Neural cell (in vitro differentiated cells): ENCODE data around the gene C4B. TPM values are rescaled to one million over a fixed set of nuclear protein-coding genes. Genes with fewer than 3 reads are reported as not detected.

ENCODE experiments used
- H2AFZ ChIP-seq: fragments of 200-600, 300-800 bp; sonication (generic), shearing (Covaris generic); 2 replicates; pipeline ENCODE4 v1.6.0; 2014; ENCODE audit warnings: low read depth, mild to moderate bottlenecking, antibody characterized with exemption, low read length, moderate library complexity
- H3F3A ChIP-seq: fragments of 200-600 bp; shearing (Covaris generic); 2 replicates; pipeline ENCODE4 v1.6.1; 2016; ENCODE audit warnings: mild to moderate bottlenecking, moderate library complexity, mixed read lengths, antibody characterized with exemption, low read length; ENCODE audit not compliant: insufficient read depth, poor library complexity, severe bottlenecking
- H3K27ac ChIP-seq: fragments of 200-600, 300-800 bp; sonication (generic), shearing (Covaris generic); 2 replicates; pipeline ENCODE4 v1.5.1; 2014; ENCODE audit warnings: mild to moderate bottlenecking, low read length, moderate library complexity
- H3K27me3 ChIP-seq: fragments of 300-800, 200-600 bp; sonication (generic), shearing (Covaris generic); 2 replicates; pipeline ENCODE4 v1.6.0; 2014; ENCODE audit warnings: mild to moderate bottlenecking, low read depth, low read length, moderate library complexity; ENCODE audit not compliant: insufficient read depth
- H3K36me3 ChIP-seq: fragments of 300-800, 200-600 bp; sonication (generic), shearing (Covaris generic); 2 replicates; pipeline ENCODE4 v1.5.1; 2014; ENCODE audit warnings: mild to moderate bottlenecking, antibody characterized with exemption, low read length, moderate library complexity; ENCODE audit not compliant: insufficient read depth
- H3K4me2 ChIP-seq: fragments of 300-800, 200-600 bp; sonication (generic), shearing (Covaris generic); 2 replicates; pipeline ENCODE4 v1.6.0; 2014; ENCODE audit warnings: mild to moderate bottlenecking, low read length
- H3K4me3 ChIP-seq: fragments of 300-800, 200-600 bp; sonication (generic), shearing (Covaris generic); 2 replicates; pipeline ENCODE4 v1.5.1; 2014; ENCODE audit warnings: mild to moderate bottlenecking, low read length, moderate library complexity
- H3K79me2 ChIP-seq: fragments of 200-600 bp; shearing (Covaris generic); replicated peaks from 2 replicates; pipeline ENCODE4 v1.6.0; 2014; ENCODE audit warnings: mild to moderate bottlenecking, low read length, moderate library complexity; ENCODE audit not compliant: insufficient read depth
- H3K9ac ChIP-seq: fragments of 300-800, 200-600 bp; sonication (generic), shearing (Covaris generic); 2 replicates; pipeline ENCODE4 v1.6.1; 2016; ENCODE audit warnings: mild to moderate bottlenecking, low read length, mixed read lengths
- H3K9me2 ChIP-seq: fragments of 200-600 bp; shearing (Covaris generic); 2 replicates; pipeline ENCODE4 v1.6.1; 2016; ENCODE audit warnings: mild to moderate bottlenecking, low read length, mixed read lengths; ENCODE audit not compliant: insufficient read depth
- H3K9me3 ChIP-seq: fragments of 200-600, 300-800 bp; sonication (generic), shearing (Covaris generic); 2 replicates; pipeline ENCODE4 v1.6.1; 2016; ENCODE audit warnings: mild to moderate bottlenecking, mixed run types, low read length, moderate library complexity, mixed read lengths
- H4K20me1 ChIP-seq: fragments of 200-600 bp; shearing (Covaris generic); 2 replicates; pipeline ENCODE4 v1.6.1; 2016; ENCODE audit warnings: mild to moderate bottlenecking, mixed run types; ENCODE audit not compliant: insufficient read depth
- EP300 ChIP-seq: fragments of 450-650 bp; conservative IDR thresholded peaks from 2 replicates; pipeline ENCODE4 v1.6.1; 2014; ENCODE audit warnings: antibody characterized with exemption, mild to moderate bottlenecking, moderate library complexity; ENCODE audit not compliant: poor library complexity, severe bottlenecking
- EZH2 ChIP-seq: fragments of 200-600, 300-800 bp; shearing (Covaris generic), sonication (generic); IDR thresholded peaks from 2 replicates; pipeline ENCODE4 v1.6.1; 2014; ENCODE audit warnings: antibody characterized with exemption, low read length, borderline replicate concordance, mild to moderate bottlenecking; ENCODE audit not compliant: insufficient read depth, poor library complexity, severe bottlenecking
- MXI1 ChIP-seq: fragments of 450-650 bp; conservative IDR thresholded peaks from 2 replicates; pipeline ENCODE4 v1.6.1; 2014; ENCODE audit warnings: antibody characterized with exemption, mild to moderate bottlenecking; ENCODE audit not compliant: poor library complexity, severe bottlenecking
- POLR2AphosphoS5 ChIP-seq: IDR thresholded peaks from 2 replicates; pipeline ENCODE4 v1.6.1; 2012
- RAD21 ChIP-seq: fragments of 450-650 bp; conservative IDR thresholded peaks from 2 replicates; pipeline ENCODE4 v1.6.1; 2014; ENCODE audit warnings: antibody characterized with exemption, mild to moderate bottlenecking, moderate library complexity
- SMC3 ChIP-seq: fragments of 450-650 bp; conservative IDR thresholded peaks from 2 replicates; pipeline ENCODE4 v1.6.1; 2014; ENCODE audit warnings: antibody characterized with exemption, mild to moderate bottlenecking, moderate library complexity; ENCODE audit not compliant: poor library complexity
- TAF1 ChIP-seq: IDR thresholded peaks from 2 replicates; pipeline ENCODE4 v1.6.1; 2012; ENCODE audit warnings: low read depth
- polyA plus RNA-seq: library from polyadenylated mRNA; depleted of rRNA; stranded (reverse); fragments of >200 nt; gene quantifications from 2 replicates; pipeline ENCODE4 v1.2.3, GENCODE V29; 2014
- TF ChIP-seq, protein P1 (sequence below): fragments of 450-650 bp; IDR thresholded peaks from 2 replicates; pipeline ENCODE4 v1.5.1; 2014; ENCODE audit warnings: antibody characterized with exemption, mild to moderate bottlenecking, moderate library complexity; ENCODE audit not compliant: poor library complexity, severe bottlenecking
- TF ChIP-seq, protein P2 (sequence below): IDR thresholded peaks from 2 replicates; pipeline ENCODE4 v1.6.1; 2012; ENCODE audit warnings: borderline replicate concordance

The C4B gene
- polyA plus RNA-seq, 1 donor from 2014 or later: 4.6 TPM

DNA sequence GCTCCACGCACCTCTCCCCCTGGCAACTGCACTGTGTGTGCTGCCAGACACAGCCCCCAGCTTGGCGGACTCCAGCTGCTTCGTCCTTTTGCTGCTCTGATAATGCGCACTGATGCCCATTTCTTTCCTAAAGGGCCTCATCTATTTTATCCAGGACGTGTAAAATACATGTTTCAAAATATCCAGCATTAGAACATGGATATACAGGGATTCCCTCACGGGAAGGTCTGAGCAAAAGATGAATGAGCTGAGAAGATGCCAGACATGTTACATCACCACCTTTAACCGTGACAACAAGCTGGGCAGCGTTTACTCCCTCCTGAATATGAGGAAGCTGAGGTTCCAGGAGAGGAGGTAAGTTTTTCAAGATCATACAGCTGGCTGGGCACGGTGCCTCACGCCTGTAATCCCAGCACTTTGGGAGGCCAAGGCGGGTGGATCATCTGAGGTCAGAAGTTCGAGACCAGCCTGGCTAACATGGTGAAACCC is 61.8 kb downstream of the C4B start:
- H3K9ac ChIP-seq: no peak overlapping the region
- no peaks in the 10 kb centered on the region for H3K27me3 ChIP-seq
- no peak overlapping the region for H3K27ac ChIP-seq
- H3K36me3 ChIP-seq: no peaks in the 10 kb centered on the region
- no peaks in the 10 kb centered on the region for H3K9me2 ChIP-seq
- no peak overlapping the region for H2AFZ ChIP-seq
- H3K9me3 ChIP-seq: no peaks in the 10 kb centered on the region
- no peak overlapping the region for H3K4me2 ChIP-seq
- no peaks in the 10 kb centered on the region for H4K20me1 ChIP-seq
- TF ChIP-seq, protein P1, sequence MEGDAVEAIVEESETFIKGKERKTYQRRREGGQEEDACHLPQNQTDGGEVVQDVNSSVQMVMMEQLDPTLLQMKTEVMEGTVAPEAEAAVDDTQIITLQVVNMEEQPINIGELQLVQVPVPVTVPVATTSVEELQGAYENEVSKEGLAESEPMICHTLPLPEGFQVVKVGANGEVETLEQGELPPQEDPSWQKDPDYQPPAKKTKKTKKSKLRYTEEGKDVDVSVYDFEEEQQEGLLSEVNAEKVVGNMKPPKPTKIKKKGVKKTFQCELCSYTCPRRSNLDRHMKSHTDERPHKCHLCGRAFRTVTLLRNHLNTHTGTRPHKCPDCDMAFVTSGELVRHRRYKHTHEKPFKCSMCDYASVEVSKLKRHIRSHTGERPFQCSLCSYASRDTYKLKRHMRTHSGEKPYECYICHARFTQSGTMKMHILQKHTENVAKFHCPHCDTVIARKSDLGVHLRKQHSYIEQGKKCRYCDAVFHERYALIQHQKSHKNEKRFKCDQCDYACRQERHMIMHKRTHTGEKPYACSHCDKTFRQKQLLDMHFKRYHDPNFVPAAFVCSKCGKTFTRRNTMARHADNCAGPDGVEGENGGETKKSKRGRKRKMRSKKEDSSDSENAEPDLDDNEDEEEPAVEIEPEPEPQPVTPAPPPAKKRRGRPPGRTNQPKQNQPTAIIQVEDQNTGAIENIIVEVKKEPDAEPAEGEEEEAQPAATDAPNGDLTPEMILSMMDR: no peak
- TF ChIP-seq, protein P2, sequence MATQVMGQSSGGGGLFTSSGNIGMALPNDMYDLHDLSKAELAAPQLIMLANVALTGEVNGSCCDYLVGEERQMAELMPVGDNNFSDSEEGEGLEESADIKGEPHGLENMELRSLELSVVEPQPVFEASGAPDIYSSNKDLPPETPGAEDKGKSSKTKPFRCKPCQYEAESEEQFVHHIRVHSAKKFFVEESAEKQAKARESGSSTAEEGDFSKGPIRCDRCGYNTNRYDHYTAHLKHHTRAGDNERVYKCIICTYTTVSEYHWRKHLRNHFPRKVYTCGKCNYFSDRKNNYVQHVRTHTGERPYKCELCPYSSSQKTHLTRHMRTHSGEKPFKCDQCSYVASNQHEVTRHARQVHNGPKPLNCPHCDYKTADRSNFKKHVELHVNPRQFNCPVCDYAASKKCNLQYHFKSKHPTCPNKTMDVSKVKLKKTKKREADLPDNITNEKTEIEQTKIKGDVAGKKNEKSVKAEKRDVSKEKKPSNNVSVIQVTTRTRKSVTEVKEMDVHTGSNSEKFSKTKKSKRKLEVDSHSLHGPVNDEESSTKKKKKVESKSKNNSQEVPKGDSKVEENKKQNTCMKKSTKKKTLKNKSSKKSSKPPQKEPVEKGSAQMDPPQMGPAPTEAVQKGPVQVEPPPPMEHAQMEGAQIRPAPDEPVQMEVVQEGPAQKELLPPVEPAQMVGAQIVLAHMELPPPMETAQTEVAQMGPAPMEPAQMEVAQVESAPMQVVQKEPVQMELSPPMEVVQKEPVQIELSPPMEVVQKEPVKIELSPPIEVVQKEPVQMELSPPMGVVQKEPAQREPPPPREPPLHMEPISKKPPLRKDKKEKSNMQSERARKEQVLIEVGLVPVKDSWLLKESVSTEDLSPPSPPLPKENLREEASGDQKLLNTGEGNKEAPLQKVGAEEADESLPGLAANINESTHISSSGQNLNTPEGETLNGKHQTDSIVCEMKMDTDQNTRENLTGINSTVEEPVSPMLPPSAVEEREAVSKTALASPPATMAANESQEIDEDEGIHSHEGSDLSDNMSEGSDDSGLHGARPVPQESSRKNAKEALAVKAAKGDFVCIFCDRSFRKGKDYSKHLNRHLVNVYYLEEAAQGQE: no peak
- TF ChIP-seq EZH2 (no peak), TAF1 (no peak)
- H3K4me3 ChIP-seq: no peak overlapping the region
- no peaks in the 10 kb centered on the region for H3F3A ChIP-seq
- no peaks in the 10 kb centered on the region for H3K79me2 ChIP-seq

DNA sequence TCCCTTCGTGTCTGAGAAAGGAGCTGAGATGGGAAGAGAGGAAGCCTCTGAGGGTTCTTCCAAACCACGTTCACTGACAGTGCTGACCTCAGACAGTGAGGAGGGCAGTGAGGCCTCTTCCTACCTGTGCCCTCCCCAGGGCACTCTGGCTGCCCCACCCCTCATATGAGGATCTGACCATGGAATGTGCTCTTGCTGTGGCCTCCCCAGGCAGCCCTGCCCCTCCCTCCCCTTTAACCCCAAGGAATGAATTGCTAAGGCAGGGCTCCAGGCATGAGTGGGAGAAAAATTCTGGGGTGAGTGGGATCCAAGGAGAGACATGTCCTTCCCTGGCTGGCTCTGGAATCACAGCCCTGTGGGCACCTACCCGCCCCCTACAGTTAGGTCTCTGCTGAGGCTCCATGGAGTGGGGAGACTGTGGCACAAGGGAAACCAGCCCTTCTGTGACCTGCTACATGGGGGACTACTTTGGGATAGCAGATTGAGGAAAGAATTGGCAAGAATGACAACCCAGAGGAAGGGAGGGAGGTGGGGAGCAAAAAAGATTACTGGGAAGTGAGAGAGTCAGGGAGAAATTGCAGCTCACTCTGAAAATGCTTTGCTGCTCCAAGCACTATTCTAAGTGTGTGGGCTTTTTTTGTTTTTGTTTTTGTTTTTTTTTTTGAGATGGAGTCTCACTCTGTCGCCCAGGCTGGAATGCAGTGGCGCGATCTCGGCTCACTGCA is 65.1 kb downstream of the C4B start:
- Histone ChIP-seq H3K9me3 (no peaks in the 10 kb centered on the region), H2AFZ (no peak overlapping the region), H3K9ac (no peak overlapping the region), H3F3A (no peaks in the 10 kb centered on the region), H3K4me2 (no peak overlapping the region), H3K4me3 (no peak overlapping the region), H3K36me3 (no peaks in the 10 kb centered on the region), H4K20me1 (no peaks in the 10 kb centered on the region), H3K9me2 (no peaks in the 10 kb centered on the region), H3K27ac (no peak overlapping the region), H3K79me2 (no peaks in the 10 kb centered on the region), H3K27me3 (no peaks in the 10 kb centered on the region)
- TF ChIP-seq RAD21: no peak
- TF ChIP-seq EZH2: no peak
- TF ChIP-seq TAF1: no peak
- no peak for TF ChIP-seq EP300
- TF ChIP-seq, protein P2: no peak
- no peak for TF ChIP-seq POLR2AphosphoS5
- TF ChIP-seq, protein P1: no peak
- TF ChIP-seq SMC3: no peak
- TF ChIP-seq MXI1: no peak
